Activated CD4-positive, alpha-beta T cell treated with anti-CD3 and anti-CD28 coated beads for 4 hours (primary cell): ENCODE measurements around the gene PRPH.

Experiments
- DNase-seq, 2 donors: peaks; one replicate each; pipeline ENCODE4 v3.0.0-alpha.2; 2020

PRPH gene

GRCh38 chr12:49347311-49348193, 52.6 kb downstream of the PRPH start:
- peak; percentile 70 to 79 for DNase-seq
